HepG2 (cell line): ENCODE measurements around the gene SEC14L5. TPM values are rescaled to one million over a fixed set of nuclear protein-coding genes. Genes with fewer than 3 reads are reported as not detected.

Experiments
- ASH2L ChIP-seq: fragments of 300-600, 200-600 bp; sonication (generic); IDR thresholded peaks from 2 replicates; pipeline ENCODE4 v1.7.0; 2017; ENCODE audit warnings: low read depth, mild to moderate bottlenecking, moderate library complexity, mixed read lengths, low read length; ENCODE audit not compliant: insufficient read length
- CAMTA2 ChIP-seq: sonication (generic); formaldehyde crosslinking; IDR thresholded peaks from 2 replicates; pipeline ENCODE4 v1.4.0; 2020; ENCODE audit warnings: mild to moderate bottlenecking, missing genetic modification reagents, borderline replicate concordance
- CENPBD1 ChIP-seq: sonication (generic); formaldehyde crosslinking; IDR thresholded peaks from 2 replicates; pipeline ENCODE4 v1.8.0; 2022; ENCODE audit warnings: missing genetic modification reagents, low read depth, mild to moderate bottlenecking, borderline replicate concordance
- DNMT1 ChIP-seq: sonication (generic); formaldehyde crosslinking; IDR thresholded peaks from 2 replicates; pipeline ENCODE4 v1.5.1; 2020; ENCODE audit warnings: mild to moderate bottlenecking, missing genetic modification reagents
- E2F1 ChIP-seq: sonication (generic); formaldehyde crosslinking; IDR thresholded peaks from 2 replicates; pipeline ENCODE4 v1.5.0; 2020; ENCODE audit warnings: missing genetic modification reagents
- ERF ChIP-seq: IDR thresholded peaks from 2 replicates; pipeline ENCODE4 v1.6.1; 2018; ENCODE audit warnings: missing biosample characterization, missing genetic modification reagents
- HMGXB4 ChIP-seq, 2 experiments: sonication (generic) in 1 of 2; formaldehyde crosslinking in 1 of 2; IDR thresholded peaks; 2 replicates each; pipeline versions ENCODE4 v1.4.0 to v1.6.1; 2018 to 2020; ENCODE audit warnings: missing genetic modification reagents in 2 of 2, borderline replicate concordance in 1 of 2, low read depth in 1 of 2, mild to moderate bottlenecking in 1 of 2, missing biosample characterization in 1 of 2
- KLF6 ChIP-seq: IDR thresholded peaks from 2 replicates; pipeline ENCODE4 v1.8.0; 2016; ENCODE audit warnings: missing biosample characterization, missing genetic modification reagents
- MED13 ChIP-seq: sonication (generic); formaldehyde crosslinking; IDR thresholded peaks from 2 replicates; pipeline ENCODE4 v1.5.0; 2020; ENCODE audit warnings: missing genetic modification reagents
- MEIS1 ChIP-seq: sonication (generic); formaldehyde crosslinking; IDR thresholded peaks from 2 replicates; pipeline ENCODE4 v1.9.0; 2021; ENCODE audit warnings: mild to moderate bottlenecking, missing genetic modification reagents, moderate library complexity, borderline replicate concordance
- MYC ChIP-seq: sonication (generic); formaldehyde crosslinking; IDR thresholded peaks from 2 replicates; pipeline ENCODE4 v1.9.0; 2021; ENCODE audit warnings: missing genetic modification reagents, borderline replicate concordance
- SMC3 ChIP-seq: IDR thresholded peaks from 2 replicates; pipeline ENCODE4 v1.6.1; 2011; ENCODE audit warnings: low read length, improper control_type of control experiment
- THAP7 ChIP-seq: sonication (generic); formaldehyde crosslinking; IDR thresholded peaks from 2 replicates; pipeline ENCODE4 v1.8.1; 2023; ENCODE audit warnings: mild to moderate bottlenecking, missing genetic modification reagents
- XBP1 ChIP-seq: sonication (generic); formaldehyde crosslinking; IDR thresholded peaks from 2 replicates; pipeline ENCODE4 v1.5.0; 2020; ENCODE audit warnings: missing genetic modification reagents
- ZNF142 ChIP-seq: sonication (generic); formaldehyde crosslinking; IDR thresholded peaks from 2 replicates; pipeline ENCODE4 v1.4.0; 2020; ENCODE audit warnings: missing genetic modification reagents
- polyA plus RNA-seq, 8 experiments: library from polyadenylated mRNA; depleted of rRNA in 3 of 8; stranded (reverse) in 7 of 8; unstranded in 1 of 8; fragments of >200 nt; fragmentation: Illumina TruSeq in 4 of 8; extraction: Trizol in 4 of 8; gene quantifications; 2 replicates each; pipeline versions ENCODE4 v1.2.1 to v1.2.3, GENCODE V29; 2011 to 2016; ENCODE audit warnings: low read depth in 4 of 8, missing spikeins in 1 of 8, mixed read lengths in 1 of 8; ENCODE audit not compliant: insufficient read depth in 1 of 8
- total RNA-seq, 5 experiments: library from RNA; depleted of rRNA; stranded (reverse); fragments of >200 nt; fragmentation: Illumina TruSeq; extraction: Trizol; gene quantifications; 2 replicates each; pipeline ENCODE4 v1.2.3, GENCODE V29; 2016; ENCODE audit warnings: low read depth in 1 of 5

The SEC14L5 gene
- total and polyA plus RNA-seq, 2 of the 13 experiments (the other 11 are each of a cell fraction or from before 2014, with no cell fraction given), result 0.40 to 0.42 TPM

GRCh38 chr16:5010576-5011329 lies 52.6 kb downstream of the SEC14L5 start (continued):
- TF ChIP-seq HMGXB4 (CRISPR knock-in tag; IDR thresholded peaks at IDR 0.05; ENCODE audit: borderline replicate concordance in 1 of 2, low read depth in 1 of 2) (no peak), SMC3 (peak; percentile 38; the same call in 1 of the 2 replicates), MEIS1 (CRISPR knock-in tag) (no peak), MYC (CRISPR knock-in tag) (no peak; the same call in 1 of the 2 replicates), CAMTA2 (CRISPR knock-in tag) (no peak), THAP7 (CRISPR knock-in tag) (no peak), DNMT1 (CRISPR knock-in tag) (no peak), ZNF142 (CRISPR knock-in tag) (no peak), ASH2L (no peak), XBP1 (CRISPR knock-in tag) (no peak), ERF (no peak), E2F1 (CRISPR knock-in tag) (no peak), MED13 (CRISPR knock-in tag) (no peak), KLF6 (no peak), CENPBD1 (no peak)
